ENCODE results near the gene TLE4.

DNA sequence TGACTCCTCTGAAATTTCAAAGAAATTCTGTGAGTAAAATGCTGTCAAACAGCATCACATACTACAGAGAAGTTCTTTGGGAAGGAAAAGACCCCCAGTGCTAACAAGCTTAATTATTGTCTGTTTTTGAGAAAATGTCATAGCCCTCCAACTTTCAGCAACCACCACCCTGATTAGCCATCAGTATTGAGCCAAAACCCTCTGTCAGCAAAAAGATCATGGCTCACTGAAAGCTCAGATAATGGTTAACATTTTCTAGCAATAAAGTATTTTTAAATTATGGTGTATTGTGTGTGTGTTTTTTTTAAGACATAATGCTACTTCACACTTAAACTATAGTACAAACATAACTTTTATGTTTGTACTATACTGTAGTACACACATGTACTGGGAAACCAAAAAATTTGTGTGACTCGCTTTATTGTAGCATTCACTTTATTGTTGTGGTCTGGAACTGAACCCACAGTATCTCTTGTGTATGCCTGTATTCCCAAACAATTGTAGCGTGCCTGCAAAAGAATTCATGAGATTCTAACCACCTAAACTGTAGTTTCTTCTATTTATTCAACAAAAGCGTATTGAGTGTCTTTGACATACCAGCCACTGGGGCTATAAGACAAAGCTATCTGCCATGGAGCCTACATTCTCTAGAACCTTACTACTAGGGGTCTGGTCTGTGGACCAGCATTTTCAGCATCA is 31.6 kb downstream of the TLE4 start:
- no peak for TF ChIP-seq EZH2 (IDR thresholded peaks at IDR 0.05; ENCODE audit: low read depth, unreplicated experiment)
- TF ChIP-seq, protein P1, sequence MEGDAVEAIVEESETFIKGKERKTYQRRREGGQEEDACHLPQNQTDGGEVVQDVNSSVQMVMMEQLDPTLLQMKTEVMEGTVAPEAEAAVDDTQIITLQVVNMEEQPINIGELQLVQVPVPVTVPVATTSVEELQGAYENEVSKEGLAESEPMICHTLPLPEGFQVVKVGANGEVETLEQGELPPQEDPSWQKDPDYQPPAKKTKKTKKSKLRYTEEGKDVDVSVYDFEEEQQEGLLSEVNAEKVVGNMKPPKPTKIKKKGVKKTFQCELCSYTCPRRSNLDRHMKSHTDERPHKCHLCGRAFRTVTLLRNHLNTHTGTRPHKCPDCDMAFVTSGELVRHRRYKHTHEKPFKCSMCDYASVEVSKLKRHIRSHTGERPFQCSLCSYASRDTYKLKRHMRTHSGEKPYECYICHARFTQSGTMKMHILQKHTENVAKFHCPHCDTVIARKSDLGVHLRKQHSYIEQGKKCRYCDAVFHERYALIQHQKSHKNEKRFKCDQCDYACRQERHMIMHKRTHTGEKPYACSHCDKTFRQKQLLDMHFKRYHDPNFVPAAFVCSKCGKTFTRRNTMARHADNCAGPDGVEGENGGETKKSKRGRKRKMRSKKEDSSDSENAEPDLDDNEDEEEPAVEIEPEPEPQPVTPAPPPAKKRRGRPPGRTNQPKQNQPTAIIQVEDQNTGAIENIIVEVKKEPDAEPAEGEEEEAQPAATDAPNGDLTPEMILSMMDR (conservative IDR thresholded peaks at IDR 0.05; ENCODE audit: low read depth in 2 of 2) = no peak
- no peak for TF ChIP-seq JUNB (IDR thresholded peaks at IDR 0.05; ENCODE audit: unreplicated experiment)
- no peak for TF ChIP-seq EZH2phosphoT487 (IDR thresholded peaks at IDR 0.05; ENCODE audit: unreplicated experiment)
- TF ChIP-seq, protein P2, sequence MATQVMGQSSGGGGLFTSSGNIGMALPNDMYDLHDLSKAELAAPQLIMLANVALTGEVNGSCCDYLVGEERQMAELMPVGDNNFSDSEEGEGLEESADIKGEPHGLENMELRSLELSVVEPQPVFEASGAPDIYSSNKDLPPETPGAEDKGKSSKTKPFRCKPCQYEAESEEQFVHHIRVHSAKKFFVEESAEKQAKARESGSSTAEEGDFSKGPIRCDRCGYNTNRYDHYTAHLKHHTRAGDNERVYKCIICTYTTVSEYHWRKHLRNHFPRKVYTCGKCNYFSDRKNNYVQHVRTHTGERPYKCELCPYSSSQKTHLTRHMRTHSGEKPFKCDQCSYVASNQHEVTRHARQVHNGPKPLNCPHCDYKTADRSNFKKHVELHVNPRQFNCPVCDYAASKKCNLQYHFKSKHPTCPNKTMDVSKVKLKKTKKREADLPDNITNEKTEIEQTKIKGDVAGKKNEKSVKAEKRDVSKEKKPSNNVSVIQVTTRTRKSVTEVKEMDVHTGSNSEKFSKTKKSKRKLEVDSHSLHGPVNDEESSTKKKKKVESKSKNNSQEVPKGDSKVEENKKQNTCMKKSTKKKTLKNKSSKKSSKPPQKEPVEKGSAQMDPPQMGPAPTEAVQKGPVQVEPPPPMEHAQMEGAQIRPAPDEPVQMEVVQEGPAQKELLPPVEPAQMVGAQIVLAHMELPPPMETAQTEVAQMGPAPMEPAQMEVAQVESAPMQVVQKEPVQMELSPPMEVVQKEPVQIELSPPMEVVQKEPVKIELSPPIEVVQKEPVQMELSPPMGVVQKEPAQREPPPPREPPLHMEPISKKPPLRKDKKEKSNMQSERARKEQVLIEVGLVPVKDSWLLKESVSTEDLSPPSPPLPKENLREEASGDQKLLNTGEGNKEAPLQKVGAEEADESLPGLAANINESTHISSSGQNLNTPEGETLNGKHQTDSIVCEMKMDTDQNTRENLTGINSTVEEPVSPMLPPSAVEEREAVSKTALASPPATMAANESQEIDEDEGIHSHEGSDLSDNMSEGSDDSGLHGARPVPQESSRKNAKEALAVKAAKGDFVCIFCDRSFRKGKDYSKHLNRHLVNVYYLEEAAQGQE (IDR thresholded peaks at IDR 0.05; ENCODE audit: unreplicated experiment) = no peak

Measured in GM23338 (cell line).